ENCODE results near the gene AMD1.
"Not testable (repeated sequence)": the region's sequence is repeated elsewhere in the genome, so short reads cannot be mapped to it uniquely, and the experiment has no call there.

AMD1 gene

GRCh38 chr6:110873981-110874879, at the start of gene AMD1:
TSS of gene AMD1 (plus strand) at chr6:110874785. CDS start at chr6:110875106, 321 bp downstream.
- peak; percentile 96 for DNase-seq

DNA sequence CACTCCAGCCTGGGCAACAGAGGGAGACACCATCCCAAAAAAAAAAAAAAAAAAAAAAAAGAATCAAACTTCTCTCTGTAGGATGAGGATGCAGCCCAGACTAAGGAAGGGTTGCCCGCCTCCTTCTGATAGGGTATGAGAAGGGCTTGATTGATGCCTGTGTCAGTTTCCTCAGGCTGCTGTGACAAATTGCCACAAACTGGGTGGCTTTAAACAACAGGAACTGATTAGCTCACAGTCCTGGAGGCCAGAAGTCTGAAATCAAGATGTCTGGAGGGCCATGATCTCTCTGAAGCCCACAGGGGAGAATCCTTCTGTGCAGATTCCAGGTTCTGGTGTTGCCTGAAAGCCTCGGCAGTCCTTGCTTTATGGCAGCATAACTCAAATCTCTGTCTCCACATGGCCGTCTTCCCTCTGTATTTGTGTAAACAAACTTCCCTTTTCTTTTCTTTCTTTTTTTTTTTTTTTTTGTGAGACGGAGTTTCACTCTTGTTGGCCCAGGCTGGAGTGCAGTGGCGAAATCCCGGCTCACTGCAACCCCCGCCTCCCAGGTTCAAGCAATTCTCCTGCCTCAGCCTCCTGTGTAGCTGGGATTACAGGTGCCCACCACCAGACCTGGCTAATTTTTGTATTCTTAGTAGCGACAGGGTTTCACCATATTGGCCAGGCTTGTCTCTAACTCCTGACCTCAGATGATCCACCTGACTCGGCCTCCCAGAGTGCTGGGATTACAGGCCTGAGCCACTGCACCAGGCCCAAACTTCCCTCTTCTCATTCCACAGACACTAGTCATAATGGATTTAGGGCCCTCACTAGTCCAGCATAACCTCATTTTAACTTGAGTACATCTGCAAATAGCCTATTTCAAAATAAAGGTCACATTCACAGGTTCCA, 48.1 kb upstream of the AMD1 start:
- DNase-seq, result no peak

DNA sequence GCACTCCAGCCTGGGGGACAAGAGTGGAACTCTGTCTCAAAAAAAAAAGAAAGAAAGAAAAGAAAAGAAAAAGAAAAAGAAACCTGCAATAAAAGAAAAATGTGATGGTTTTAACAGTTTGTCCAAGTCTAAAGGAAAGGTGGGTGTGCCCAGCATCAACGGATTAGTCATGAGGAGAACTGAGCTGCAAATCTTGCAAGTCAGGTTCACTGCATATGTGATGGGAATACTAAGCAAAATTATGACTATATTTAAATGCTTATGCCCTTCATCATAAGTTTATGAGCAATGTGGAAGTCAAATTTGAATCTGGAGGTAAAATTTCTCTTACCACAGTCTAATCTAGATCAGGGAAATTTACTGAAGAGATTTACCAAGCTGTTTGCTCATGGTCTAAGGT, 46.2 kb upstream of the AMD1 start:
- no peak for DNase-seq

DNA sequence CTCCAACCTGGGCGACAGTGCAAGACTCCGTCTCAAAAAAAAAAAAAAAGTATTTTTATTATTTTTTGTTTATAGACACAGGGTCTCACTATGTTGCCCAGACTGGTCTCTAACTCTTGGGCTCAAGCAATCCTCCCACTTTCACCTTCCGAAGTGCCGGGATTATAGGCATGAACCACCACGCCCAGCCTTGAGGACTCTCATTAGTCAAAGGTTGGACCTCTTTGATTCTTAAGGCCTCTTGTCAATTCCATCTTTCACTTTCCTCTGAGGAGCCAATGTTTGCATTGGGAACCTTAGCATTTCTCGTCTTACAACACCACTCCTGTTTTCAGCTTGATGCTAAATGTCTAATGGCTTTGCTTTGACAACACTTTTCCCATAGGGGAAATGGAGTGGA, 43.2 kb upstream of the AMD1 start:
- DNase-seq, result no peak

- DNase-seq, result no peak
These were observed 40.8 kb upstream of the AMD1 start for GRCh38 chr6:110833831-110834230.

DNA sequence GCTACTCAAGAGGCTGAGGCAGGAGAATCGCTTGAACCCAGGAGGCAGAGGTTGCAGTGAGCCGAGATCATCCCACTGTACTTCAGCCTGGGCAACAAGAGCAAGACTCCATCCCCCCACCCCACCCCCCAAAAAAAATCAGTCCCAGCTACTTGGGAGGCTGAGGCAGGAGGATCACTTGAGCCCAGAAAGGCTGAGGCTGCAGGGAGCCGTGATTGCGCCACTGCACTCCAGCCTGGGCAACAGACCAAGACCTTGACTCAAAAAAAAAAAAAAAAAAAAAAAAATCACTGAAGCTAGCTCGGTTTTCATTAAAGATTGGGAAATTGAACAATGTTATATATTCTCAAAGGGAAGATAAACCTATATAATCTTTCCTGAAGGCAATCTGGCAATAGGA, 38.8 kb upstream of the AMD1 start:
- DNase-seq, result not testable (repeated sequence)

DNA sequence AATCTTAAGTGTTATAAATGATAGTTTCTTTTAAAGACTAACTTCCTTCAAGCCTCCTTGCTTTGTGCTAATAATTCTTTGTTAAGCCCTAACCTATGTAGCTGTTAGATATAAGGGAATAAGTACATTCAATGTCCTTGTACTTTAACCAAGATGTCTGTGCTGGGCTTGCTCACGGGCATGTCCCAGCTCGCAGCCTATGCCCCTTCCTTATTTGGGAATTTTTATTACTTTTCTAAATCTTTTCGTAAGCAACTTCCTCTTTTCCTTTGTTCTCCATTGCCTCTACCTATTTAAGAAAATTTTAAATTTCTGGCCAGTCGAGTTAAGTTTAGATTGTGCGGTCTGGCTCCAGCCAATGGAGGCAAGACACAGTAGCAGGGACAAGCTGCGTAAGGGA, 33.3 kb upstream of the AMD1 start:
- no peak for DNase-seq

GRCh38 chr6:110849781-110850180, 24.8 kb upstream of the AMD1 start:
- no peak for DNase-seq

DNA sequence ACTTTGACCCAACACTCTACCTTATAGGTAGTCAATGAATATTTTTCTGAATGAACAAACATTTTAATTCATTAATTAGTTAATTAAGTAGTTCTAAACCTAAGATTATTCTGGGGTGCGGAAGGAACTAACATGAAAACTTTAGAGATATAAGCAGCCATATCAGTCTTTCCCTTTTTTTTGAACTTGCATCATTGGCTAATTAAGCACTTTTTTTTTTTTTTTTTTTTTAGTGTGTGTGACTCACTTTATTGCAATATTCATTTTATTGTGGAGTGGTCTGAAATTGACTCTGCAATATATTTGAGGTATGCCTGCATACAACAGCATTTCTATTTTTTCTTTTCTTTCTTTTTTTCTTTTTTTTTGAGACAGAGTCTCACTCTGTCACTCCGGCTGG, 21.8 kb upstream of the AMD1 start:
- DNase-seq, result no peak

DNA sequence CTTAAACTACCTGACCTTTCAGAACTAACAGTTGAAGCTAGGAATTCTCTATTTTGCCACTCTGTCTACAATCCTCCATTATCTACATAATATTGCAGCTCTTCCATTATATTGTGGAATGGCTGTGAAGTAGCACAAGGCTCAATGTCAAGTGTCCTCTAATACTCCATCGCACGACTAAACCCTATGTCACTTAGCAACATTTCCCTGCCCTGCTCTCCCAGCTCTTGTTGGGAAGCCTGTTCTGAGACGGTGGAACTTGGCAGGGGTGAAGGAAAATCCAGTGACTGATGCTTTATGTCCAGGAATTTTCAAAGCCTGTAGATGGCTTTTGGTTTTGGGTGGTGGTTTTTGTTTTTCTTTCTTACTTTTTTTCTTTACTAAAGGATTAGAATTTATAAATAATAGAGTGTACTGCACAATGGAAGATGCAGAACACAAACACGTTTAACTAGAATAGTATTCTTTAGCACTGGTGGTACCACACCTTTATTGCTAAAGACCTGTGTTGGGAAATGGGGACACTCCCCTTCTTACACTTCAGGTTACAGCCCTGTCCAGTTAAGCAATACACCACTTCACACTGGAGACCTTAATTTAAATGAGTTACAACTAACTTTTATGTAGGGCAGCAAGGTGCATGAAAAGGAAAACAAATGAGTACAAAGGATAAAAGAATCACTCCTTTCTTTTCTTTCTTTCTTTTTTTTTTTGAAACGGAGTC, 20.7 kb upstream of the AMD1 start:
- DNase-seq, result no peak

DNA sequence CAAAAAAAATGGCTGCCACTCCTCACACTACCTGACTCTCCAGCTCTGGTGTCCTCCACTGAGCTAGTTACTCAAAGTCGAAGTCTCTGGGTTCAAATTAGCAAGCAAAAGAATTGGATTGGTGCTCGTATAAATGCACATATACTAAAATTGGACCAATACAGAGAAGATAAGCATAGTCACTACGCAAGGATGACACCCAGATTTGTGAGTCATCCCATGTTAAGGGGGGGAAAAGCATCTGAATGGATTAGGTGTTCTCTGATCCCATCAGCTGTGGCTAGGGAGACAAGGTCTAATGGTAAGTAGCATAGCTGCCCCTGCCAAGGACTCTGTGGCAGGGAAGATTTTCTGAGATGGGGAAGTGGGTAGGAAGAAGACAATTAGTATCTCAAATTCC, 18.3 kb upstream of the AMD1 start:
- DNase-seq, result no peak

GRCh38 chr6:110858016-110858415, 16.6 kb upstream of the AMD1 start:
- no peak for DNase-seq

DNA sequence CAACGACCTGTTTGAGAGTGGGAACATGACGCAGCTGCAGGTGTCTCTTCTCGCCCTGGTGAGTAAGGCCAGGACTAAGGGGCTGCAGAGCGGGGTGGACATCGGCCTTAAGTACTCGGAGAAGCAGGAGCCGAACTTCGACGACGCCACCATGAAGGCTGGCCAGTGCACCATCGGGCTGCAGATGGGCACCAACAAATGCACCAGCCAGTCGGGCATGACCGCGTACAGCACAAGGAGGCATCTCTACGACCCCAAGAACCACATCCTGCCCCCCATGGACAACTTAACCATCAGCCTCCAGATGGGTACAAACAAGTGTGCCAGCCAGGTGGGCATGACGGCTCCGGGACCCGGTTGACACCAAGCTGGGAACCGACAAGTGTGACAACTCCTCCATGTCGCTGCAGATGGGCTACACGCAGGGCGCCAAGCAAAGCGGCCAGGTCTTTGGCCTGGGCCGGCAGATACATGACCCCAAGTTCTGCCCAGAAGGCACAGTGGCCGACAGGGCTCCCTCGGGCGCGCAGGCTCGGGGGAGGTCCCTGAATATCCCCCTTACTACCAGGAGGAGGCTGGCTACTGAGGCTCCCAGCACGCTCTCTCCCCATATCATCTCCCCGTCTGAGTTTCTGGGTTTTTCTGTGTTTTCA, 15.9 kb upstream of the AMD1 start:
- DNase-seq, result no peak

- DNase-seq, result no peak
These were observed 15.2 kb upstream of the AMD1 start for GRCh38 chr6:110859335-110859792.

GRCh38 chr6:110864824-110865223, 9.8 kb upstream of the AMD1 start:
- DNase-seq, result no peak

- peak; percentile 61 for DNase-seq
These were observed 429 bp downstream of the AMD1 start for GRCh38 chr6:110874880-110875547.

GRCh38 chr6:110875548-110876169, 1.1 kb downstream of the AMD1 start:
- DNase-seq, result peak; percentile 72

DNA sequence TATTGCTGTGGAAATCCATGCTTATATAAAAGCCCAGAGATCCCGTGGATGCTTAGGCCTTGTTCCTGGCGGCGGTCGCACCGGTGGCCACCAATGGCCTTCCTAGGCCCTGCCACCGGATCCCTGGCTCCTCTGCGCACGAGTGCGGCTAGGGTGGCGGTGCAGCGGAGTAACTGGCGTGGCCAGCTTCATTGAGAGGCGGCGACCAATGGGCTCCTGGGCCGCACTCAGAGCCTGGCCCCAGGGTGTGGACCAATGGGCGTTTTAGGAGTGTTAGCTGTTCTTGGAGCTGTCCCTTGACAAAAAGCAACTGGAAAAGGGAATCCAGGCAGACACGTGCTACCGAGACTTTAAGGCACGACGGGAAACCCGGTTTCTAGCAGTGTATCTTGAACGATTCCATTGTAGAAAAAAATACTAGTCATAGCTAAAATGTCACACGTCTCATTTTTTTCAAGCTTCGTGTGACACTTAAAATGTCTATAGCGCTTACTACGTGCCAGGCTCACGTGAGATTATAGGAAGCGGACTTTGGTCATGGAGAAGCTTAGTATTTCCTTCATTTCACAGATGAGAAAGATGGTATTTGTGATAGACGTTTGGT, 1.7 kb downstream of the AMD1 start:
- peak; percentile 52 for DNase-seq

- no peak for DNase-seq
These were observed 2.4 kb downstream of the AMD1 start for GRCh38 chr6:110876806-110877564.

GRCh38 chr6:110877569-110877968, 3.0 kb downstream of the AMD1 start:
- no peak for DNase-seq

Data from CD4-positive, alpha-beta T cell treated with Interleukin-17A for 4 hours (primary cell).